GM23338 (cell line): ENCODE measurements around the gene MBOAT7.

ENCODE experiments used
- CREB1 ChIP-seq: fragments of 250-450 bp; sonication (Bioruptor Pico); IDR thresholded peaks from 2 replicates; pipeline ENCODE4 v1.5.0; 2020; ENCODE audit warnings: low read depth, mild to moderate bottlenecking, moderate library complexity
- EZH2 ChIP-seq: fragments of 200-600 bp; sonication (generic); IDR thresholded peaks from one replicate; pipeline ENCODE4 v1.8.0; 2017; ENCODE audit warnings: antibody characterized with exemption, mild to moderate bottlenecking, low read depth; ENCODE audit not compliant: unreplicated experiment
- POLR2AphosphoS5 ChIP-seq: IDR thresholded peaks from 2 replicates; pipeline ENCODE4 v1.6.1; 2016; ENCODE audit warnings: antibody characterized with exemption, low read depth
- REST ChIP-seq: IDR thresholded peaks from one replicate; pipeline ENCODE4 v1.6.1; 2018; ENCODE audit warnings: antibody characterized with exemption; ENCODE audit not compliant: unreplicated experiment
- STAT1 ChIP-seq: IDR thresholded peaks from one replicate; pipeline ENCODE4 v1.6.1; 2016; ENCODE audit warnings: antibody characterized with exemption; ENCODE audit not compliant: unreplicated experiment
- TF ChIP-seq, protein P1 (sequence below), 2 experiments: fragments of 200-600 bp in 1 of 2; sonication (generic) in 1 of 2; conservative IDR thresholded peaks; 2 replicates each; pipeline versions ENCODE4 v1.5.1 to v1.6.1; 2016 to 2017; ENCODE audit warnings: antibody characterized with exemption in 2 of 2, low read depth in 2 of 2, mild to moderate bottlenecking in 2 of 2, moderate library complexity in 1 of 2

DNA sequence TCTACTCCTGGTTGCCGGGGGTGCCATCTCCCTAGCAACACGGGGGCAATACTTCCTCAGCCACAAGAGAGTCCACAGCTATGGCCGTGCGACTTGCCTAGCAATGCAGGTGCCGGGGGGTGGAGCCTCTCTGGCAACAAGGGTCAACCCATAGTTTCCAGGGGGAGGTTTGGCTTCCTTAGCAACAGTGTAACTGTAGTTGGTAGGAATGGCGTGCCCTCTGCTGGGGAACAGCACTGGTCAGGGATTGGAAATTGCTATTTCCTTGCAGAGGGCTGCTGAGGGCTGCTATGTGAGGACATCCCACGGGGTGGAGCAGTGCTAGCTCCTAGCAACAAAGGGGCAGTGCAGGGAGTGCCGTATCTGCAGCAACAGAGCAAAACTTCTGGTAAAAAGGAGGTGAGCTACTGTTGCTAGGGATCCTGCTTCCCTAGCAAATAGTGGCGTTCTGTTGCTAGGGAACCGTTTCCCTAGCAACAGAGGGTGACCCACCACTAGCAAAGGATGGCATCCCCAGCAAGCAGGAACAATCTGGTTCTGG is 9.4 kb downstream of the MBOAT7 start:
- no peak for TF ChIP-seq EZH2
- TF ChIP-seq, protein P1, sequence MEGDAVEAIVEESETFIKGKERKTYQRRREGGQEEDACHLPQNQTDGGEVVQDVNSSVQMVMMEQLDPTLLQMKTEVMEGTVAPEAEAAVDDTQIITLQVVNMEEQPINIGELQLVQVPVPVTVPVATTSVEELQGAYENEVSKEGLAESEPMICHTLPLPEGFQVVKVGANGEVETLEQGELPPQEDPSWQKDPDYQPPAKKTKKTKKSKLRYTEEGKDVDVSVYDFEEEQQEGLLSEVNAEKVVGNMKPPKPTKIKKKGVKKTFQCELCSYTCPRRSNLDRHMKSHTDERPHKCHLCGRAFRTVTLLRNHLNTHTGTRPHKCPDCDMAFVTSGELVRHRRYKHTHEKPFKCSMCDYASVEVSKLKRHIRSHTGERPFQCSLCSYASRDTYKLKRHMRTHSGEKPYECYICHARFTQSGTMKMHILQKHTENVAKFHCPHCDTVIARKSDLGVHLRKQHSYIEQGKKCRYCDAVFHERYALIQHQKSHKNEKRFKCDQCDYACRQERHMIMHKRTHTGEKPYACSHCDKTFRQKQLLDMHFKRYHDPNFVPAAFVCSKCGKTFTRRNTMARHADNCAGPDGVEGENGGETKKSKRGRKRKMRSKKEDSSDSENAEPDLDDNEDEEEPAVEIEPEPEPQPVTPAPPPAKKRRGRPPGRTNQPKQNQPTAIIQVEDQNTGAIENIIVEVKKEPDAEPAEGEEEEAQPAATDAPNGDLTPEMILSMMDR (conservative IDR thresholded peaks at IDR 0.05; ENCODE audit: low read depth in 2 of 2) = peak; percentile 64 to 80
- TF ChIP-seq POLR2AphosphoS5 = no peak
- TF ChIP-seq REST = no peak
- TF ChIP-seq CREB1 (CRISPR knock-in tag) = no peak
- no peak for TF ChIP-seq STAT1
